T-helper 2 cell treated with Interferon-gamma antibody and Interleukin-4, amounts not matched to agents 5 μg/mL and 100 μg/mL, for 36 hours (primary cell): ENCODE measurements around the gene COBL.

Experiments used
- DNase-seq: peaks from one replicate; pipeline ENCODE4 v3.0.0; 2021; ENCODE audit warnings: low spot score
- H3K27ac Mint-ChIP-seq: one replicate; pipeline ENCODE4 v1.8.0; 2021; ENCODE audit warnings: mild to moderate bottlenecking, mixed read lengths
- H3K27me3 Mint-ChIP-seq: one replicate; pipeline ENCODE4 v1.8.0; 2021; ENCODE audit warnings: low read depth, mixed read lengths
- H3K36me3 Mint-ChIP-seq: one replicate; pipeline ENCODE4 v1.8.0; 2021; ENCODE audit warnings: low read depth, mixed read lengths
- H3K4me1 Mint-ChIP-seq: one replicate; pipeline ENCODE4 v1.8.0; 2021; ENCODE audit warnings: low read depth, mixed read lengths
- H3K4me3 Mint-ChIP-seq: one replicate; pipeline ENCODE4 v1.8.0; 2022; ENCODE audit warnings: mild to moderate bottlenecking, moderate library complexity, mixed read lengths
- H3K9me3 Mint-ChIP-seq: one replicate; pipeline ENCODE4 v1.8.0; 2021; ENCODE audit warnings: mixed read lengths

COBL gene

DNA sequence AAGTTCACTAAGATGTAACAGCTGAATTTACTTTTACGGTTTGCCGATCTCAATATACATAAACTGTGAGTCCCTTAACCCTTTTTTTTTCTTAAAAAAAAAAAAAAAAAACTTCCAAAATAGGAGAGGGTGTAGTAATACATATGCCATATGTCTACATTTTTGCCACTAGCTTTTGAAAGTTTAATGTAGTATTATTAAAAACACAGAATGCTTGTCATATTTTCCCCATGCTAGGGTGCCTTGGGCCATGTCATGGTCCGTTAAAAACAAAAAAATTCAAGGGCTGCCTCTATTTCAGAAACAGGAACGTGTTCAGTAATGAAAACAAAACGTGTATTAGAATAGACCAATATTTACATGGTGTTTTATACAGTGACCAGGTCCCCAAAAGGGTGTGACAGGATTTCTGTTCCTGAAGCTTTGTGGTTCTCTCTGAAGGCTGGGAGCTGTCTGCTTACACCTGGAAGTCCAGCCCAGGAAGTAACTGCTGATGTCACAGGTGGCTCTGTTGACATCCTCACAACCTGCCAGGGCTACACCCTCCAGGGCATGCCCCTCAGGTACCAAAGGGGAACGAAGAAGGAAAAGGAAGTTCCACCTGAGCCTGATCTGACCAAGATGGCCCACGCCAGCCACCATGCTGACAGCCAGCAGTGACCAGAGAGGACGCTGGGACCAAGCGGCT is 79.0 kb downstream of the COBL start:
- no peaks in the 10 kb centered on the region for H3K9me3 Mint-ChIP-seq
- no peak for DNase-seq
- no peak overlapping the region for H3K27ac Mint-ChIP-seq
- no peaks in the 10 kb centered on the region for H3K4me1 Mint-ChIP-seq
- H3K36me3 Mint-ChIP-seq = no peaks in the 10 kb centered on the region
- no peaks in the 10 kb centered on the region for H3K27me3 Mint-ChIP-seq
- no peak overlapping the region for H3K4me3 Mint-ChIP-seq

DNA sequence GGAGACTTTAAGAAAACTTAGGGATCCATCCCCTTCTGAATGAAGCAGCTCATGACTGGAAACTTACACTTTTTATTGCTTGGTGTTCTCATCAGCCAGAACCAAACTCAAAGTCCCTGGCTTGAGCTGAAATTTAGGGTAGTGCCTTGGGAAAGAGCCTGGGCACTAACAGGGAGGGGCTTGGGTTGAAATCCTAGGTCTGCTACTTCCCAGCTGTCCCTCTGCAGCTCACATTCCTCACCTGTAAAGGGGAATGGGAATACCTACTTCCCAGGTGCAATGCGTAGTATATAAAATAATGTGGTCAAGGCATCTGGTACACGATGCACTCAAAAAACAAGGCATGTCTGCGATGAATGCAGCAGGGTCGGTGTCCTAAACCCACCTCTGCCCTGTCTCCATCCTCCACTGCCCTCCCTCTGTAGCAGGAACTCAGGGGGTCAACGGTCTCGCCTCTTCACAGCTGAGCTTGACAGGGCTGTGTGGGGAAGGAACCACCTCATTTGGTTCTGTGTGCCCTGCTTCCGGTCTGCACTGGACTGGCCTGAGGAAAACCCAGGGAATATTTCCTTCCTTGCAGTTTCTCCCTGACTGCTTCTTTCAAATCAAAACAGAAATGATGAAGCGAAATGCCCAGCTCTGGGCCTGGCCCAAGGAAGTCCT is 80.0 kb downstream of the COBL start:
- no peak overlapping the region for H3K4me3 Mint-ChIP-seq

DNA sequence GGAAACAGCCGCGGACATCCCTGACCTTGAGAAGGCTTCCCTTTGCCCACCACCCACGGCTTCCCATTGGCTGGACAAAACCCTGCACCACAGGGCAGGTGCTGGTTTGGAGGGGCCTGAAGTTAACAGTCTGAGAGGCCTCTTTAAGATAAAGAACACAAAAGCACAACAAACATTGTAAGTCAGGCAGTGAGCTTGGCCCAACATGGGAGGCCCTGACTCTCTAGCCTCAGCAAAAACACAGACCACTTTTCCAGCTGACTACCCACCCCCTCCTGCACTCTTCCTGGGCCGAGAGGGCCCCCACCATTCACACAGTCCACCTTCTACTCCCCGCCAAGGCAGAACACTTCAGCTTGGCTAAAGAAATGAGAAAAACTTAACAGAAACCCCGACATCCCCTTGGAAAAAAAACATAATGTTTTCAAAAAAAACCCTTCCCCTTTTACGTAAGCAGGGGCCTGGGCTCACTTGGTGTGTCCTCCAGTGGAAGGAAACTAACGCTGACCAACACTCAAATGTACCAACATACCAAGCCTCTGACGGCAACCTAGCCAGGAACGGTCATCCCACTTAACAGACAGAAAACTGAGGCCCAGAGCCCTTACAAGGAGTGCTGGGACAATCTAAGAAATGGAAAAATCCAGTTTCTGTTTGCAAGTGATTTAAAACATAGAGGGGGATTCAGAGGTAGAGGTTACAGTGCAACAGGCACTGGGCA is 80.9 kb downstream of the COBL start:
- no peaks in the 10 kb centered on the region for H3K4me1 Mint-ChIP-seq
- no peaks in the 10 kb centered on the region for H3K9me3 Mint-ChIP-seq
- DNase-seq = no peak
- no peaks in the 10 kb centered on the region for H3K27me3 Mint-ChIP-seq
- no peak overlapping the region for H3K4me3 Mint-ChIP-seq
- no peak overlapping the region for H3K27ac Mint-ChIP-seq
- H3K36me3 Mint-ChIP-seq = no peaks in the 10 kb centered on the region

More for the DNA sequence above, 80.0 kb downstream of the COBL start:
- Mint-ChIP-seq H3K27me3 (no peaks in the 10 kb centered on the region), H3K27ac (no peak overlapping the region), H3K36me3 (no peaks in the 10 kb centered on the region), H3K9me3 (no peaks in the 10 kb centered on the region), H3K4me1 (no peaks in the 10 kb centered on the region)
- no peak for DNase-seq

DNA sequence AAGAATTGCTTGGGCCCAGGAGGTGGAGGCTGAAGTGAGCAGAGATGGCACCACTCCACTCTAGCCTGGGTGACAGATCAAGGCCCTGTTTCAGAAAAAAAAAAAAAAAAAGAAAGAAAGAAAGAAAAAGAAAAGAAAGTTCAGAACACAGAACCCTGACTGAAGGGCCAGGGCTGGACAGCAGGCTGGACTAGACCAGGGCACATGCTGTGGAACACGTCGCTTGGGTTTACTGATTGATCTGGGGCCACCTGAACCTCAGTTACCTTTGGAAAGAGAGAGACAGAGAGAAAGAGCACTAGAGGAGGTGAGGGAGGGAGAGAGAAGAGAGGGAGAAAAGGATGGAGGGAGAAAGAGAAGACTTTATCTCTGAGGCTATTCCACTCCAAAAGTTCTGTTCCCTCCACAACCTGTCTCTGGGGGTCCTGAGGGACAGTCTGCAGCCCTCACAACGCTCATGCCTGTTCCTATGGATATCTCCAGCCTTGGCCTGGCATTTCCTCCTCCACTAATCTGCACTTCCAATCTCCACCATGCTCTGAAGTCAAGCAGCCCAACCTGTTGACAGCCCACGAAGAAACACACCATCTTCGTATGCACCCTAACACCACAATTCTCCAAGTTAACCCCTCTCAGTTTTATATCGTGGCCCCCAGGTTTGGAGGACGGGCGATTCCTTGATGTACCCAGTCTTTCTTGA is 81.8 kb downstream of the COBL start:
- no peaks in the 10 kb centered on the region for H3K27me3 Mint-ChIP-seq
- no peaks in the 10 kb centered on the region for H3K36me3 Mint-ChIP-seq
- DNase-seq = no peak
- no peaks in the 10 kb centered on the region for H3K4me1 Mint-ChIP-seq
- H3K4me3 Mint-ChIP-seq = no peak overlapping the region
- H3K9me3 Mint-ChIP-seq = no peaks in the 10 kb centered on the region
- H3K27ac Mint-ChIP-seq = no peak overlapping the region

DNA sequence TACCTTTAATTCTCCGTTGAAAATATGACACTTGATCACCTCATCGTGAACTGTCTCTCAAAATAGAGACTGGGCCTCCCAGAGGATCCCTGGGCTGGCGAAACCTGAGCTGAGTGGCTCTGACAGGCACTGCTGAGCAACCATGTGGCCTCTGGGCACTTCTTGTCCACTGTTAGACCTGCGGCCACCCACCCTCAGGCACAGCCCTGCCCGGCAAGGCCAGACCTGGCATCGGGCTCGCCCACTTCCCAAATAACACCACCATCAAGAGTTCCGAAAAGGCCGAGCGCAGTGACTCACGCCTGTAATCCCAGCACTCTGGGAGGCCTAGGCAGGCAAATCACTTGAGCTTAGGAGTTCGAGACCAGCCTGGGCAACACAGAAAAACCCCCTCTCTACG is 82.5 kb downstream of the COBL start:
- Mint-ChIP-seq H3K27me3 (no peaks in the 10 kb centered on the region), H3K9me3 (no peaks in the 10 kb centered on the region), H3K36me3 (no peaks in the 10 kb centered on the region), H3K4me1 (no peaks in the 10 kb centered on the region), H3K4me3 (no peak overlapping the region), H3K27ac (no peak overlapping the region)
- no peak for DNase-seq

DNA sequence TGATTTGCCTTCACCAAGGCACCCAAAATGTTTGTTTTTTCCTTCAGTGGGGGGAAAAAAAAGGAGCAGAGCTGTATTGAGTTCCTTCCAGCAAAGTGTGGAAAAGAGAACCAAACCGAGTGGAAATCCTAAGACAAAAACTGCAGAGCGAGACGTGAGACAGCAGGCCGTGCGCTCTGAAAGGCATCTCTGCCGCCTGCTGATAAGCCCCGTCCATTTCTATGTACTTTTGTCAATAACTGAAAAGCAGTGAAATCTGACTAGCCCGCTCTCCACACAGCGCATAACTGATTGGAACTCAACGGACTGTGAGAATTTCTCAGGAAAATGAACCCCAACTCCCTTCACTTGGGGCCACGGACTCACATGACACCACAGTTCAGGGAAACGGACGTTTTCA is 83.2 kb downstream of the COBL start:
- DNase-seq = no peak
- Mint-ChIP-seq H3K4me3 (no peak overlapping the region), H3K4me1 (no peaks in the 10 kb centered on the region), H3K27me3 (no peaks in the 10 kb centered on the region), H3K9me3 (no peaks in the 10 kb centered on the region), H3K36me3 (no peaks in the 10 kb centered on the region), H3K27ac (no peak overlapping the region)

DNA sequence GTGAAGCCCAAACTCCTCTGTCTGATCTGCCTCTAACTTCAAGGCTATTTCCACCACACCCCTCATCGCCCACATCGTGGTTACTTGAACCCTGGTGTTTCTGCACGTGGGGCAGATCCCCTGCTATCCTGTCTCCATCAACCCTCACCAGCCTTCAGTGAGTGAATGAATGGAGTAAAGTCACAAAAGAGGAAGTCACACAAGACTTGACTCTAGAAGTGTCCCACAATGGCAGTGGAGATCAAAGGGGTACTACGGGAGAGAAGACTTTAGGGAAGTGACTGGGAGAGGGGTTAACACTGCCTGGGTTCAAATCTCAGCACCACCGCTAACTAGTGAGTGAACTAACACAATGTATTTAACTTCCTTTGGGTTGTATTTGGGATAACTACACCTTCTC is 85.9 kb downstream of the COBL start:
- no peaks in the 10 kb centered on the region for H3K4me1 Mint-ChIP-seq
- H3K9me3 Mint-ChIP-seq = no peaks in the 10 kb centered on the region
- no peak overlapping the region for H3K27ac Mint-ChIP-seq

DNA sequence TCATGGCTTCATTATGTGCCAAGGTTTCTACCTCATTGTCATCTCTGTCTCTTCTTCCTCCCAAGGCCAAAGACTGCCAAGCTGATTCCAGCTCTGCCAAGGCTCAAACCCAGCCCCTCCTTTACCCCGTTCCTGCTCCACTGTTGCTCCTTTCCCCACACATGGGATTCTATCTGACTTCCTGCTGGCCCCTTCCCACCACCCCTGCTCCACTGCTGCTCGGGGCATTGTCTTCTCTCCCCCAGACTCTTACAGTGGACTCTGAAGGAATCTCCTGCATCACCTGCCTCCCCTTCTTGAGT is 86.3 kb downstream of the COBL start:
- H3K4me3 Mint-ChIP-seq = no peak overlapping the region
- no peaks in the 10 kb centered on the region for H3K9me3 Mint-ChIP-seq
- no peaks in the 10 kb centered on the region for H3K4me1 Mint-ChIP-seq
- no peak for DNase-seq
- H3K27me3 Mint-ChIP-seq = peaks cover 2% of the 10 kb centered on the region
- no peaks in the 10 kb centered on the region for H3K36me3 Mint-ChIP-seq
- no peak overlapping the region for H3K27ac Mint-ChIP-seq

More for the DNA sequence above, 85.9 kb downstream of the COBL start:
- no peaks in the 10 kb centered on the region for H3K36me3 Mint-ChIP-seq
- no peak overlapping the region for H3K4me3 Mint-ChIP-seq
- DNase-seq = no peak
- peaks cover 2% of the 10 kb centered on the region for H3K27me3 Mint-ChIP-seq

DNA sequence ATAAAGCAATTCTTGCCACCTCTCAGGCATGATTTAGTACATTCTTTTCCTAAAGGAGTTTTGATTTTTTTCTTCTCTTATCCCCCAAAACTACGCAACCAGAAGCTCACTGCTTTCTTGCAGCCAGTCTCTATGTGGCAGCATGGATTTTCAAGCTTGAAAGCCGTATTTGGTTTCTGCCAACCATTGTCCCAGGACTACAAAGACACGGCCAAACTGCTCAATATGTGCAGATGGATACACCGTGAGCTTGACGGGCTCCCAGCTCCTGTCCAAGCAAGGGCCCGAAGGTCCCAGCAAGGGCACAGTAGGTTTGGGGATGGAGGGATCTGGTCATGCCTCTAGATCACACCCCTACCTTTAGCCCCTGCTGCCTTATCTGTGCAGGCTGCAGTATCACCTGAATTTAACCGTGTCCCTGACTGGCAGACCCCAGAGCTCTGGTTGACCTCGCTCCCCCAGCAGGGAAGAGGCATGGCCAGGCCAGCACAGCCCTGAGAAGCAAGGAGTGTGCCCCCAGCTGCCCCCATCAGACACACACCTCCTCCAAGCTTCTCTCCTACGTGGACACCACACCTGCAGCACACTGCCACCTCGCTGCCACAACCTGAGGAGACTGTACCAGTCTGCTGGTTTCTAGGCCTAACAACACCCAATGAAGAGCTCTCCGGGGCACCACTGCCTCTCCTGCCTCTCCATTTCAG is 86.8 kb downstream of the COBL start:
- Mint-ChIP-seq H3K36me3 (no peaks in the 10 kb centered on the region), H3K4me3 (no peak overlapping the region)

DNA sequence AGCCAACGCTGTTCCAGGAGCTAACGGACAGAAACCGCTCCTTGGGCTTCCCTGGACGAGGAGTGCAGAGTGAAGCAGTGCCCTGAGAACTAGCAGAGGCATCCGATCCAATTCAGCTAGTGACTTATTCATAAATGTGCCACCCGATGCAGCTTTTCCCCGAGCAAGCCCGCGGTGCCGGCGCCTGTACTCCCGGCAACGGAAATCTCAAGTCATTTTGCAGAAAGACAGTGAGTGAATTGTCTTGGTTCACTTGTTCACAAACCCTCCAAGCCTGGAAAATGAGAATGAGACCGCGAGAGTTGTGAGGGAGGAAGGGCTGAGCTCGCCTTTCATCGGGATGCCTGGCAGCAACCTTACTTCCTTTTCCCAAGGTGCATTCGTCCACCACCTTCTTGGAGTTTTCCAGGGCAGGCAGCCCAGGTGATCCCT is 87.5 kb downstream of the COBL start:
- Mint-ChIP-seq H3K27ac (no peak overlapping the region), H3K27me3 (peaks cover 2% of the 10 kb centered on the region), H3K36me3 (no peaks in the 10 kb centered on the region), H3K4me3 (no peak overlapping the region), H3K4me1 (no peaks in the 10 kb centered on the region), H3K9me3 (no peaks in the 10 kb centered on the region)
- DNase-seq = no peak

More for the DNA sequence above, 86.8 kb downstream of the COBL start:
- no peaks in the 10 kb centered on the region for H3K4me1 Mint-ChIP-seq
- H3K27me3 Mint-ChIP-seq = peaks cover 2% of the 10 kb centered on the region
- no peaks in the 10 kb centered on the region for H3K9me3 Mint-ChIP-seq
- DNase-seq = no peak
- H3K27ac Mint-ChIP-seq = no peak overlapping the region

DNA sequence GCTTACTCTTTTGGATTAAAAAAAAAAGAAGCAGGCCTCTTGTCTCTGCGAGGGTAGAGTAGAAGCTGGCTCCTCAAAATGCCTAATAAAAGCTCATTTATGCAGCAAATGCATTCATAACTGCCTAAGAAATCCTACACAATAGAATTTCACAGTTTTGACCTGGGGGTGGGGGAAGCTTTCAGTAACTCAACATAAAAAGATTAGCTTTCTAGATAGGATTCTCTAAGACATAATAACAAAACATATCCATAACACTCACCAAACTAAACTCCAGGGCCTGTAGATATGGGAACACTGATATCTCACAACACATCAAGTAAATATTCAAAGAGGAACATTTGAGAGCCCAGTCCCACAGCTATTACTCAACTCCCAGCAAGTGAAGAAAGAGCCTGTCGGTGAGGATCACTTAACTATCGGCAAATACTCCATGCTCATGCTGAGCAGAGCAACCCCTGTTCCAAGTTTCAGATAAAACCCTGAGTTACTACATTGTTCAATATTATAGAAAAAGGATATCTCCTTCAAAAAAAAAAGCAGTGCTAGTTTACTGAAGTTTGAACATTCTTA is 88.1 kb downstream of the COBL start:
- Mint-ChIP-seq H3K4me3 (no peak overlapping the region), H3K27me3 (peaks cover 2% of the 10 kb centered on the region), H3K36me3 (no peaks in the 10 kb centered on the region), H3K9me3 (no peaks in the 10 kb centered on the region), H3K4me1 (no peaks in the 10 kb centered on the region), H3K27ac (no peak overlapping the region)
- DNase-seq = no peak

DNA sequence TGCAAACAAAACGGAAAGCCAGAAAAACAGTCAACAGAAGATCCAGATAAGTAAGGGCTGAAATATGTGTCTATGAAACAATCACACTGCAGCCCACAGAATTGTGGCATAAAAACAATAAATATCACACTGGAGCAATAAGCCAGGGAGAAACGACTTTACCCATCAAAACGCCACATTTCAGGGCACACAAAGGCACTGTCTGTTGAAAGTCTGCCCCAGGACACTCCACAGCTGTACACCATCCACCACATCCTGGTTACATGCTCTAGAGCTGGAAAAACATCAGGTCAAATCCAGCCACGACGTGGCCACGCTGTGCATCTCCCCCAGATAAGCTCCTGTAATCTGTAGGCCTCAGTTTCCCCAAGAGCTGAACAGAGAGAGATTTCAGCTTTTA is 88.7 kb downstream of the COBL start:
- H3K27me3 Mint-ChIP-seq = peaks cover 2% of the 10 kb centered on the region
- H3K36me3 Mint-ChIP-seq = no peaks in the 10 kb centered on the region
- H3K9me3 Mint-ChIP-seq = no peaks in the 10 kb centered on the region
- no peak overlapping the region for H3K27ac Mint-ChIP-seq
- H3K4me1 Mint-ChIP-seq = no peaks in the 10 kb centered on the region
- H3K4me3 Mint-ChIP-seq = no peak overlapping the region
- no peak for DNase-seq

DNA sequence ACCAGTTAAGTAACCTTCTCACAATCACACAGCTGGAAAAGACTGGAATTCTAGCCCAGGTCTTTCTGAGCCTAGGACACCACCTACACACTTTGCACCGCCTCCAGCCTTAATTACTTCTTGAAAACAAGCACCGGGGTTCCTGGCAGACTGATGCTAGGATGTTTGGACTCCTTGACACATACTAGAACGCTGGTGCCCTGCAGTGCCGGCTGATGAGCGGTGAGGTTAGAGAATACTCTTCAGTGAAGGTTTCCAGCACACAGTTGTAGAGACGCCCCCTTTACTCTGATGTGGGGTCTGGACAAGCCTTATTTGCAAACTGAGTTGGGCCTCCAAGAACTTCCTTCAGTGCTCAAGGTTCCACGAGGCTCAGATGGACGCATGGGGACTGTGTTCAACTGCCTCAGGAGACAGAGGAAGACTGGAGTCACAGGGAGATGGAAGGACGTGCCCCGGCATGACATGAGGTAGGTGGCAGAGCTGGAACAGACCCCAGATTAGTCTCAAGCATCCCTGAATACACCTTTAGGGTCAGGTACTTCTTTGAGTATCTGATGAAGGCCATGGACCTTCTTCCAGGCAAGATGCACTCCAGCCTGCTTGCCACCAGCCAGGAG is 89.6 kb downstream of the COBL start:
- no peaks in the 10 kb centered on the region for H3K9me3 Mint-ChIP-seq
- H3K4me3 Mint-ChIP-seq = no peak overlapping the region
- H3K27me3 Mint-ChIP-seq = peaks cover 2% of the 10 kb centered on the region
- H3K4me1 Mint-ChIP-seq = no peaks in the 10 kb centered on the region
- no peak overlapping the region for H3K27ac Mint-ChIP-seq
- no peak for DNase-seq
- no peaks in the 10 kb centered on the region for H3K36me3 Mint-ChIP-seq
